ENCODE measurements around the gene PHLDB1. TPM values are rescaled to one million over a fixed set of nuclear protein-coding genes. Genes with fewer than 3 reads are reported as not detected.

The PHLDB1 gene
- total and polyA plus RNA-seq, 2 of the 8 experiments (the other 6 are each of a cell fraction or from before 2014, with no cell fraction given) = 53.9 to 74.8 TPM

DNA sequence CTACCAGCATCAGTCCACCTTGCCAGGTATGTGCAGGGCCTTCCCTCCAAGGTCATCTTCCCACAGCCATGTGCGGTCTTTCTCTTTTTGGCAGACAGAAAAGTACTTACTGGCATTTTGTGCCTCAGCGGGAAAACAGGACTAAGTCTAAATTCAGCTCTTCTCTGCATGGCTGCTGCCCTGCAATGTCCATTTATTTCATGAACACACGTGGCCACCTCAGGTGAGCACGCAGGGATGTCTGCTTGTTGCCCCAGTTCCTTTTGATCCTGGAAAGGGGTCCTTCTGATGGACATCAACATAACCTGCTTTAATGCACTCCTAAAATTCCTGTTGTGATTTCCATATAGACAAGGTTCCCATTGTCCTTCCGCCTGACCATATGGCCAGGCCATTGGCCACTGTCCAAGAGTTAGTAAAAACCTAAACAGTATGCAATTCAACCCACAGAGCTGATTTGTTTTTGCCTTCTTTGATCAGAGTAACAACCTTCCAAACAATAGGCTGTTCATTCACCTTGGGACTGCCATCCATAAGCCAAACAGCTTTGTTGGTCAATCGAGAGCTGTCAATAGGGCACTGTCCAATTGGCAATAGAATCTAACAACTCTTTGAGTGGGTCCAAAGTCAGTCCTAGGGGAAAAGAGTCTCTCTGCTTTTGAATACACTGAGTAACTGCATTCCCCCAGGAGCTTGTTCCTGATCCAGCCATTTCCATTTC, 66.1 kb downstream of the PHLDB1 start:
- no peak for FAIRE-seq

More for the DNA sequence above, 66.1 kb downstream of the PHLDB1 start:
- H2BK5ac ChIP-seq (ENCODE audit: low read depth, low read length) = no peak overlapping the region
- H2AK5ac ChIP-seq (ENCODE audit: low read depth, low read length) = no peak overlapping the region; the same call in 1 of the 2 replicates
- H3K36me3 ChIP-seq (ENCODE audit: control insufficient read depth in 2 of 4, insufficient read depth in 4 of 4, low read length in 3 of 4) = no peaks in the 10 kb centered on the region
- no peak overlapping the region for H2BK120ac ChIP-seq (replicated peaks; ENCODE audit: low read depth, low read length)
- no peaks in the 10 kb centered on the region for H3K79me2 ChIP-seq (ENCODE audit: control insufficient read depth in 1 of 2, insufficient read depth in 2 of 2, low read length in 2 of 2)
- POLR2A ChIA-PET (ENCODE audit: partially characterized antibody) = interaction anchor here (0.5 to 3.8 kb wide), 4 partner anchors 11 to 340 kb away, joined by 3 to 15 read pairs (median 4); no protein-coding TSS in a partner anchor
- WGBS, 2 experiments (ENCODE audit: extremely low coverage in 1 of 2, insufficient coverage in 1 of 2, insufficient read length in 1 of 2, insufficient replicate concordance in 2 of 2, low coverage in 1 of 2, low lambda C conversion rate in 2 of 2, missing lambda C conversion rate in 1 of 2) = 85% methylated on average over 6 of the region's 6 CpGs; no CpG with 5 or more reads in 1 of the 2 experiments
- H4K8ac ChIP-seq (ENCODE audit: extremely low read depth, insufficient read depth, low read length) = no peak overlapping the region; the same call in 1 of the 2 replicates
- no peaks in the 10 kb centered on the region for H3K4me1 ChIP-seq (replicated peaks in 1 of 4; ENCODE audit: control insufficient read depth in 3 of 4, insufficient read depth in 4 of 4, low read length in 3 of 4)
- H3K14ac ChIP-seq (ENCODE audit: insufficient read length) = no peak overlapping the region
- H3K18ac ChIP-seq (ENCODE audit: extremely low read depth, low read length) = no peak overlapping the region
- H3K79me1 ChIP-seq (ENCODE audit: low read depth, low read length) = no peaks in the 10 kb centered on the region
- no peak overlapping the region; the same call in 1 of the 2 replicates for H2BK12ac ChIP-seq (ENCODE audit: low read depth, low read length)
- H4K5ac ChIP-seq (ENCODE audit: insufficient read length, low read depth, low read length) = no peak overlapping the region
- no peak overlapping the region for H2AFZ ChIP-seq (ENCODE audit: low read length)
- H3K56ac ChIP-seq (replicated peaks; ENCODE audit: insufficient read length, low read depth, low read length) = no peak overlapping the region
- H3K23ac ChIP-seq (ENCODE audit: insufficient read length) = no peak overlapping the region
- no peaks in the 10 kb centered on the region; a peak in 1 of 7 replicates for H3K27me3 ChIP-seq (replicated peaks in 1 of 4; ENCODE audit: control insufficient read depth in 3 of 4, extremely low read depth in 1 of 4, insufficient read depth in 3 of 4, low read length in 3 of 4)
- no peak overlapping the region for H3K4me2 ChIP-seq (ENCODE audit: insufficient read depth in 1 of 2, low read depth in 2 of 2, low read length in 2 of 2)
- no peak overlapping the region for H3K27ac ChIP-seq (ENCODE audit: low read depth, low read length)
- no peak overlapping the region for H3K4me3 ChIP-seq (ENCODE audit: extremely low read depth in 1 of 4, insufficient read depth in 2 of 4, low read depth in 3 of 4, low read length in 4 of 4)
- no peak overlapping the region for H2BK15ac ChIP-seq (ENCODE audit: low read length)
- H4K20me1 ChIP-seq (replicated peaks in 1 of 2; ENCODE audit: control insufficient read depth in 1 of 2, insufficient read depth in 2 of 2, low read length in 2 of 2) = no peaks in the 10 kb centered on the region
- H2BK20ac ChIP-seq (ENCODE audit: low read length) = no peak overlapping the region
- H3K23me2 ChIP-seq (ENCODE audit: low read depth, low read length) = no peaks in the 10 kb centered on the region
- no peak overlapping the region for H4K91ac ChIP-seq (replicated peaks; ENCODE audit: insufficient read length, low read length)
- DNase-seq (ENCODE audit: low read depth in 1 of 2, low spot score in 2 of 2) = no peak
- peaks cover 9 to 12% of the 10 kb centered on the region in 2 experiments for H3K9me3 ChIP-seq (ENCODE audit: insufficient read depth in 2 of 2, low read depth in 1 of 2, low read length in 1 of 2)
- H3K4ac ChIP-seq (replicated peaks; ENCODE audit: insufficient read length, low read depth, low read length) = no peak overlapping the region
- TF ChIP-seq JUN (IDR thresholded peaks at IDR 0.05; ENCODE audit: low read depth, low read length) = no peak
- TF ChIP-seq CHD1 (IDR thresholded peaks at IDR 0.05; ENCODE audit: low read depth, low read length) = no peak
- TF ChIP-seq, protein P1, sequence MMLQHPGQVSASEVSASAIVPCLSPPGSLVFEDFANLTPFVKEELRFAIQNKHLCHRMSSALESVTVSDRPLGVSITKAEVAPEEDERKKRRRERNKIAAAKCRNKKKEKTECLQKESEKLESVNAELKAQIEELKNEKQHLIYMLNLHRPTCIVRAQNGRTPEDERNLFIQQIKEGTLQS (IDR thresholded peaks at IDR 0.05; ENCODE audit: insufficient read depth, low read depth, low read length) = no peak
- no peak for TF ChIP-seq TAF7 (optimal IDR thresholded peaks at IDR 0.05; ENCODE audit: borderline replicate concordance, low read depth, low read length)
- no peak for TF ChIP-seq EP300 (IDR thresholded peaks at IDR 0.05; ENCODE audit: borderline replicate concordance in 1 of 2, low read depth in 2 of 2, low read length in 2 of 2)
- no peak for TF ChIP-seq KDM5A (IDR thresholded peaks at IDR 0.05; ENCODE audit: low read length)
- no peak for TF ChIP-seq TBP (IDR thresholded peaks at IDR 0.05; ENCODE audit: low read depth, low read length)
- TF ChIP-seq BRCA1 (IDR thresholded peaks at IDR 0.05; ENCODE audit: low read depth, low read length) = no peak
- no peak for TF ChIP-seq SAP30 (IDR thresholded peaks at IDR 0.05; ENCODE audit: insufficient read depth, insufficient replicate concordance, low read length)
- no peak for TF ChIP-seq RXRA (IDR thresholded peaks at IDR 0.05; ENCODE audit: insufficient read depth, low read depth, low read length)
- no peak for TF ChIP-seq CREB1 (IDR thresholded peaks at IDR 0.05)
- H3K9ac ChIP-seq (replicated peaks in 1 of 4; ENCODE audit: extremely low read depth in 1 of 4, low read depth in 3 of 4, low read length in 3 of 4) = no peak overlapping the region
- CTCF ChIA-PET (ENCODE audit: partially characterized antibody) = interaction anchor here (0.8 to 8.4 kb wide), 3 partner anchors 13 to 345 kb away, joined by 3 to 86 read pairs (median 3); partner anchors contain the start of gene TRAPPC4

All from H1 (cell line).